ENCODE measurements around the gene ZNF343. TPM values are rescaled to one million over a fixed set of nuclear protein-coding genes. Genes with fewer than 3 reads are reported as not detected.

The ZNF343 gene
- total RNA-seq, 1 donor from 2014 or later: 8.6 TPM

GRCh38 chr20:2451422-2451821 lies 57.3 kb downstream of the ZNF343 start:
- DNase-seq (ENCODE audit: low spot score in 2 of 2) (no peak), FAIRE-seq (no peak)

GRCh38 chr20:2449386-2449785 lies 59.3 kb downstream of the ZNF343 start:
- DNase-seq (ENCODE audit: low spot score in 2 of 2): no peak
- FAIRE-seq: no peak

GRCh38 chr20:2446845-2447244 lies 61.9 kb downstream of the ZNF343 start:
- no peak for FAIRE-seq

More at GRCh38 chr20:2446845-2447244, 61.9 kb downstream of the ZNF343 start:
- no peak for DNase-seq (ENCODE audit: low spot score in 2 of 2)

Small RNAs within 50 kb of the gene (small RNA-seq; reads per million reads assigned to genes)
- not detected for gene RF00019

Other genes with a start within 250 kb of the ZNF343 start
- gene TGM3, start 212.9 kb downstream of the ZNF343 start, total RNA-seq: not detected
- not detected for gene TGM6, start 128.0 kb downstream of the ZNF343 start, total RNA-seq
- gene SNRPB, start 38.1 kb downstream of the ZNF343 start, total RNA-seq: 59.1 TPM
- gene TMC2, start 27.7 kb upstream of the ZNF343 start, total RNA-seq: 4.5 TPM
- 132 TPM for gene NOP56, start 143.7 kb upstream of the ZNF343 start, total RNA-seq
- 76.2 TPM for gene IDH3B, start 155.3 kb upstream of the ZNF343 start, total RNA-seq
- gene EBF4, start 183.9 kb upstream of the ZNF343 start, total RNA-seq: 11.8 TPM